Type B pancreatic cell (in vitro differentiated cells): ENCODE data around the gene PYCR2. TPM values are rescaled to one million over a fixed set of nuclear protein-coding genes. Genes with fewer than 3 reads are reported as not detected.

Experiments used
- DNase-seq: peaks from one replicate; pipeline ENCODE4 v3.0.0; 2021; ENCODE audit warnings: mixed read lengths; ENCODE audit not compliant: unreplicated experiment; ENCODE audit errors: extremely low spot score
- H3K27ac Mint-ChIP-seq: 2 replicates; pipeline ENCODE4 v1.8.0; 2021; ENCODE audit warnings: mild to moderate bottlenecking, mixed read lengths
- H3K27me3 Mint-ChIP-seq: 2 replicates; pipeline ENCODE4 v1.8.0; 2021; ENCODE audit warnings: mixed read lengths
- H3K36me3 Mint-ChIP-seq: 2 replicates; pipeline ENCODE4 v1.8.0; 2021; ENCODE audit warnings: mixed read lengths
- H3K4me1 Mint-ChIP-seq: one replicate; pipeline ENCODE4 v1.8.0; 2021; ENCODE audit warnings: mixed read lengths; ENCODE audit not compliant: unreplicated experiment
- H3K4me3 Mint-ChIP-seq: 2 replicates; pipeline ENCODE4 v1.8.0; 2021; ENCODE audit warnings: mild to moderate bottlenecking, mixed read lengths
- H3K9me3 Mint-ChIP-seq: 2 replicates; pipeline ENCODE4 v1.8.0; 2021; ENCODE audit warnings: mixed read lengths
- total RNA-seq: library from RNA; stranded (reverse); gene quantifications from 2 replicates; pipeline ENCODE4 v1.2.1, GENCODE V29; 2021; ENCODE audit warnings: low replicate concordance
- TF ChIP-seq, protein P1 (sequence below): fragments of 200-600 bp; sonication (generic); conservative IDR thresholded peaks from 2 replicates; pipeline ENCODE4 v1.5.0; 2021; ENCODE audit warnings: antibody characterized with exemption, mild to moderate bottlenecking

The PYCR2 gene
- total RNA-seq, 1 donor from 2014 or later = 46.7 TPM

DNA sequence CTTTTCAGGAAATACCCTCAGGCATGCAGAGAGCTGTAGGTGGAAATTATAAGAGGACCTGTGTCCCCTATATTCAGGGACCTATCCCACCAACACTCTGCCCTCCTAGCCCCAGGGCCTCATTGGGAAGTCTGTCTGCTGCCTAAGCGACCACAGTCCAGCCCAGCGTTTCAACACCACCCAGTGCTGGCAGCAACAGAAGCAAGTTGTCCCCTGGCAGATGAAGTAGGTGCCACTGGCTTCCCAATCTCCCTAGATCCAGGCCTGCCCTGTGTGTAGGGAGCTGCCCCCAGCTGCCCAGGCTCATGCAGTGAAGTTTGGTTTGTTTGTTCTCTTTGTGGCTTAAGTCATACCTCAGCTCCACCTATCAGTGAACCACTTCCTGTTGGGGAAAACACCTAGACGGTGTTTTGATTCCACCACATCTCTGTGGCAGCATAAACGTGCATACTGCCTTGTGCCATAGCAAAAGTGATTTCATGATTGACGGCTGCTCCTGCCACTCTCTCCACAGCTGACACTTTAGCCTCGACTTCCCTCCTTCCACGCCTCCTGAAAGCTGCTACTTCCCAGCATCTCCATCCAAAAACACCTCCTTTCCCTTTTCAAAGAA lies 27.0 kb downstream of the PYCR2 start:
- no peak for DNase-seq
- H3K4me1 Mint-ChIP-seq = peaks cover 10% of the 10 kb centered on the region
- H3K9me3 Mint-ChIP-seq = no peaks in the 10 kb centered on the region
- H3K27ac Mint-ChIP-seq = no peak overlapping the region
- no peak overlapping the region for H3K4me3 Mint-ChIP-seq
- TF ChIP-seq, protein P1, sequence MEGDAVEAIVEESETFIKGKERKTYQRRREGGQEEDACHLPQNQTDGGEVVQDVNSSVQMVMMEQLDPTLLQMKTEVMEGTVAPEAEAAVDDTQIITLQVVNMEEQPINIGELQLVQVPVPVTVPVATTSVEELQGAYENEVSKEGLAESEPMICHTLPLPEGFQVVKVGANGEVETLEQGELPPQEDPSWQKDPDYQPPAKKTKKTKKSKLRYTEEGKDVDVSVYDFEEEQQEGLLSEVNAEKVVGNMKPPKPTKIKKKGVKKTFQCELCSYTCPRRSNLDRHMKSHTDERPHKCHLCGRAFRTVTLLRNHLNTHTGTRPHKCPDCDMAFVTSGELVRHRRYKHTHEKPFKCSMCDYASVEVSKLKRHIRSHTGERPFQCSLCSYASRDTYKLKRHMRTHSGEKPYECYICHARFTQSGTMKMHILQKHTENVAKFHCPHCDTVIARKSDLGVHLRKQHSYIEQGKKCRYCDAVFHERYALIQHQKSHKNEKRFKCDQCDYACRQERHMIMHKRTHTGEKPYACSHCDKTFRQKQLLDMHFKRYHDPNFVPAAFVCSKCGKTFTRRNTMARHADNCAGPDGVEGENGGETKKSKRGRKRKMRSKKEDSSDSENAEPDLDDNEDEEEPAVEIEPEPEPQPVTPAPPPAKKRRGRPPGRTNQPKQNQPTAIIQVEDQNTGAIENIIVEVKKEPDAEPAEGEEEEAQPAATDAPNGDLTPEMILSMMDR = no peak
- no peaks in the 10 kb centered on the region for H3K36me3 Mint-ChIP-seq
- H3K27me3 Mint-ChIP-seq = no peaks in the 10 kb centered on the region

DNA sequence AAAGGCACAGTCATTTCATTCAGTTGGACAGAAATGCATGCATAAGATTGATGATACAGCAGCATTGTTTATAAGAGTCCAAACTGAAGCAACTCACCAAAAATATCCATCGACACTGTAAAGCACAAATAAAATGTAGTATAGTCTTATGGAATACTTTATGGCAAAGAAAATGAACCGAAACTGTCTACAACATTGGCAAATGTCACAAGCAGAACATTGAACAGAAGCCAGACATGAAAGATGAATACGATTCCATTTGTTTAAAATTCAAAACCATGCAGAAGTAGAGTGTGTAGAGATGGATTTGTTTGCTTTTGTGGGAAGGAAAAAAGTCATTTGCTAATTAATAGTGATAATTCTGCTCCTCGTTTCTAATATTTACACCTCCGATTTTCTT lies 27.6 kb downstream of the PYCR2 start:
- H3K36me3 Mint-ChIP-seq = no peaks in the 10 kb centered on the region
- no peaks in the 10 kb centered on the region for H3K9me3 Mint-ChIP-seq
- no peak overlapping the region for H3K27ac Mint-ChIP-seq

DNA sequence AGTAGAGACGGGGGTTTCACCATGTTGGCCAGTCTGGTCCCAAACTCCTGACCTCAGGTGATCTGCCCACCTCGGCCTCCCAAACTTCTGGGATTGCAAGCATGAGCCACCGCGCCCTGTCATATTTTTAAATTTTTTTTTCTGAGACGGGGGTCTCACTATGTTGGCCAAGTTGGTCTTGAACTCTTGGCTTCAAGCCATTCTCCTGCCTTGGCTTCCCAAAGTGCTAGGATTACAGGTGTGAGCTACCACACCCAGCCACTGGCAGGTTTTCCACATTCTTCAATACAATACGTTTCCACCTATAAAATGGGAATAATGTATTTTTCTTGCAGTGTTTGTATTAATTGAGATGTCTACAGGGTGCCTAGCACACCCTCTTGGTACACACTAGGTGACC lies 31.7 kb downstream of the PYCR2 start:
- no peak overlapping the region for H3K27ac Mint-ChIP-seq
- DNase-seq = no peak
- H3K27me3 Mint-ChIP-seq = peaks cover 4% of the 10 kb centered on the region
- TF ChIP-seq, protein P1 = no peak
- H3K4me1 Mint-ChIP-seq = peaks cover 15% of the 10 kb centered on the region
- no peaks in the 10 kb centered on the region for H3K36me3 Mint-ChIP-seq
- no peaks in the 10 kb centered on the region for H3K9me3 Mint-ChIP-seq
- no peak overlapping the region for H3K4me3 Mint-ChIP-seq

More for the DNA sequence above, 27.6 kb downstream of the PYCR2 start:
- Mint-ChIP-seq H3K27me3 (no peaks in the 10 kb centered on the region), H3K4me3 (no peak overlapping the region), H3K4me1 (peaks cover 10% of the 10 kb centered on the region)
- DNase-seq = no peak
- TF ChIP-seq, protein P1 = no peak

DNA sequence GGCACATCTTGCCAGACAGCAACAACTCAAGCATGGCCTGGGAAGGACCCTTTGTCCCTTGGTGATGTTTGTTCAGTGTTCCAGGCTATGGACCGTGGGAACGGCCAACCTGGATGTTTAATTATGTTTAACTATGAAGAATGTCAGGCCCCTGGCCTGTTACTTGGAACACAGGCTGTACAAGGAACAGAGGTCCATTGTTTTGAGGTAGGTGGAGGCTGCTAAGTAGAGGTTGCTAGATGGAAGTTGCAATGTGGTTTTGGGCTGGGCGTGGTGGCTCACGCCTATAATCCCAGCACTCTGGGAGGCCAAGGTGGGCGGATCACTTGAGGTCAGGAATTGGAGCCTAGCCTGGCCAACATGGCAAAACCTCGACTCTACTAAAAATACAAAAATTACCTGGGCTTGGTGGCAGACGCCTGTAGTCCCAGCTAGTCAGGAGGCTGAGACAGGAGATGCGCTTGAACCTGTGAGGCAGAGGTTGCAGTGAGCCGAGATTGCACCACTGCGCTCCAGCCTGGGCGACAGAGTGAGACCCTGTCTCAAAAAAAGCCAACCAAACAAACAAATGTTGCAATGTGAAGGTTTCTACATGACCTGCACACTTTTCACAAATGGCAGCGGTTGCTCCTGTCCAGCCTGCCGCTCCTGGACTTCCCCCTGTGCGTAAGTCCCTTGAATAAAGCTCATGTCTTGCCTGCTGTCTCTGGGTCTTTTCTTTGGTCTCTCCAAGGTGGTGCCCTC lies 32.6 kb downstream of the PYCR2 start:
- peaks cover 9% of the 10 kb centered on the region for H3K27me3 Mint-ChIP-seq
- no peak overlapping the region for H3K4me3 Mint-ChIP-seq
- H3K36me3 Mint-ChIP-seq = no peaks in the 10 kb centered on the region
- DNase-seq = no peak
- no peaks in the 10 kb centered on the region for H3K9me3 Mint-ChIP-seq
- H3K27ac Mint-ChIP-seq = no peak overlapping the region
- TF ChIP-seq, protein P1 = no peak
- H3K4me1 Mint-ChIP-seq = peaks cover 11% of the 10 kb centered on the region

DNA sequence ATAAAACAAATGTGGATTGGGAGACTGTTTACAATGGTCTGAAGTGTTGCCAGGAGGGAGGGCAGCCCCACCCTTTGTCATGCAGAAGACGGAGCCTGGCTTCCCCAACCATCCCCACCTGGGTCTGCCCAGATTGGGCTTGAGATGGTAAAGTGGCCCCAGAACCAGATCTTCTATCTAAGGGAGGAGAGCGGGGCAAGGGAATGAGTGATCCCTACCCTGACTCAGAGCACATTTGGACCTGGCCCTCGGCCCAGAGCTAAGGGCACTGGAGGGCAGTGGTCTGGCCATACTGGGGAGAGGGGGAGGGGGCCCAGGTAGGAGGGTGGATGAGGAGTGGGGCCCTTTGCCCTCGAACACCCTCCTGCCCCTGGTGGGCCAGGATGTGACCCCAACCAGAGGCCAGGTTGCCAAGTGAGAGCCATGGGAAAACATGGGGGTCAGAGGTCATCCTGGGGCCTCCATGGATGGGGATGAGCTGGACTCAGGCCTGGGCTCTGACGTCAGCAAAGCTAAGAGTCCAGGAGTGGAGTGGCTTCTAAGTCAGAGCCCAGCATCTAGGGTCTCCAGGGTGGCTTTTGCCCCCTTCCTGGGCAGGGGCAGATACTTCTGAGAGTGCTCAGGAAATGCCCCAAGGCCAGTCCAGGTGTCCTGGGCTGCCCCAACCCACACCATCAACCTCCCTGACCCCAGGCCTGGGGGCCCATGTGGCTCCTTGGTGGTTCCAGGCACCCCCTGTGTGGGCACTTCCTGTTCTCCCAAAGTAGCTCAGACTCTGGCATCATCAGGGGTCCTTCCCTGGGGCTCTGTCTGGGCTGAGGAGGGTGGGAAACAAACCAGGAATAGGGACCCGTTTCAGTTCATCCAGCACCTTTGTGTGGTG lies 33.5 kb downstream of the PYCR2 start:
- H3K27ac Mint-ChIP-seq = no peak overlapping the region
- no peaks in the 10 kb centered on the region for H3K36me3 Mint-ChIP-seq
- DNase-seq = no peak
- H3K27me3 Mint-ChIP-seq = peaks cover 12% of the 10 kb centered on the region
- TF ChIP-seq, protein P1 = no peak
- H3K4me1 Mint-ChIP-seq = peaks cover 11% of the 10 kb centered on the region
- no peak overlapping the region for H3K4me3 Mint-ChIP-seq
- no peaks in the 10 kb centered on the region for H3K9me3 Mint-ChIP-seq
